SU-DHL-6 (cell line): ENCODE data around the gene LCP1.

Experiments
- H2AFZ ChIP-seq: fragments of 200-600 bp; sonication (generic); 2 replicates; pipeline ENCODE4 v1.6.1; 2014; ENCODE audit warnings: low read depth, mild to moderate bottlenecking, moderate library complexity, mixed read lengths, antibody characterized with exemption, low read length; ENCODE audit not compliant: severe bottlenecking
- H3F3A ChIP-seq: fragments of 200-600 bp; shearing (Covaris generic); 2 replicates; pipeline ENCODE4 v1.6.0; 2016; ENCODE audit warnings: antibody characterized with exemption, mild to moderate bottlenecking; ENCODE audit not compliant: insufficient read depth
- H3K27ac ChIP-seq: fragments of 200-600 bp; sonication (generic); 2 replicates; pipeline ENCODE4 v1.5.1; 2016; ENCODE audit warnings: low read depth, mild to moderate bottlenecking, low read length, moderate library complexity, mixed read lengths
- H3K27me3 ChIP-seq: fragments of 200-600 bp; sonication (generic), shearing (Covaris generic); 2 replicates; pipeline ENCODE4 v1.6.0; 2014; ENCODE audit warnings: mild to moderate bottlenecking, low read length
- H3K36me3 ChIP-seq: fragments of 200-600 bp; sonication (generic); 2 replicates; pipeline ENCODE4 v1.6.1; 2014; ENCODE audit warnings: mild to moderate bottlenecking, low read length, mixed read lengths
- H3K4me2 ChIP-seq: fragments of 300-600, 200-600 bp; shearing (Covaris generic), sonication (generic); 2 replicates; pipeline ENCODE4 v1.6.0; 2014; ENCODE audit warnings: low read length, low read depth, mild to moderate bottlenecking; ENCODE audit not compliant: poor library complexity, severe bottlenecking
- H3K4me3 ChIP-seq: fragments of 200-600 bp; sonication (generic); 2 replicates; pipeline ENCODE4 v1.5.1; 2014; ENCODE audit warnings: antibody characterized with exemption, low read length, mild to moderate bottlenecking, mixed read lengths; ENCODE audit not compliant: insufficient read depth, poor library complexity, severe bottlenecking
- H3K79me2 ChIP-seq: fragments of 200-600 bp; sonication (generic); 2 replicates; pipeline ENCODE4 v1.6.1; 2014; ENCODE audit warnings: mild to moderate bottlenecking, low read length, moderate library complexity; ENCODE audit not compliant: insufficient read depth
- H3K9ac ChIP-seq: fragments of 200-600 bp; sonication (generic); 2 replicates; pipeline ENCODE4 v1.7.0; 2014; ENCODE audit warnings: mild to moderate bottlenecking, low read length
- H3K9me2 ChIP-seq: fragments of 200-600 bp; sonication (generic); replicated peaks from 2 replicates; pipeline ENCODE4 v1.6.1; 2014; ENCODE audit warnings: low read length; ENCODE audit not compliant: insufficient read depth
- H3K9me3 ChIP-seq: fragments of 200-600 bp; sonication (generic); 2 replicates; pipeline ENCODE4 v1.6.1; 2014; ENCODE audit warnings: low read length, mixed read lengths; ENCODE audit not compliant: insufficient read depth
- H4K20me1 ChIP-seq: fragments of 200-600 bp; sonication (generic); 2 replicates; pipeline ENCODE4 v1.6.1; 2014; ENCODE audit warnings: low read depth, mild to moderate bottlenecking, antibody characterized with exemption, low read length, moderate library complexity, mixed read lengths
- CTCF ChIP-seq: fragments of 200-600 bp; sonication (generic); IDR thresholded peaks from one replicate; pipeline ENCODE4 v1.5.1; 2017; ENCODE audit warnings: antibody characterized with exemption, mild to moderate bottlenecking, low read length, moderate library complexity; ENCODE audit not compliant: insufficient read depth, poor library complexity, severe bottlenecking
- EZH2phosphoT487 ChIP-seq: fragments of 200-600 bp; sonication (generic), shearing (Covaris generic); conservative IDR thresholded peaks from 2 replicates; pipeline ENCODE4 v1.6.1; 2018; ENCODE audit warnings: mild to moderate bottlenecking, antibody characterized with exemption, low read length, moderate library complexity, mixed read lengths

Gene LCP1

GRCh38 chr13:46122304-46122703 lies 59.7 kb downstream of the LCP1 start:
- Histone ChIP-seq H3K79me2 (no peaks in the 10 kb centered on the region), H3F3A (peaks cover 41% of the 10 kb centered on the region), H4K20me1 (peaks cover 12% of the 10 kb centered on the region), H3K27me3 (no peaks in the 10 kb centered on the region), H3K9me3 (no peaks in the 10 kb centered on the region), H3K4me2 (no peak overlapping the region), H3K9me2 (no peaks in the 10 kb centered on the region), H3K4me3 (no peak overlapping the region), H3K9ac (no peak overlapping the region), H3K36me3 (peaks cover 12% of the 10 kb centered on the region), H3K27ac (no peak overlapping the region), H2AFZ (no peak overlapping the region)
- TF ChIP-seq EZH2phosphoT487, result no peak
- TF ChIP-seq CTCF, result no peak

DNA sequence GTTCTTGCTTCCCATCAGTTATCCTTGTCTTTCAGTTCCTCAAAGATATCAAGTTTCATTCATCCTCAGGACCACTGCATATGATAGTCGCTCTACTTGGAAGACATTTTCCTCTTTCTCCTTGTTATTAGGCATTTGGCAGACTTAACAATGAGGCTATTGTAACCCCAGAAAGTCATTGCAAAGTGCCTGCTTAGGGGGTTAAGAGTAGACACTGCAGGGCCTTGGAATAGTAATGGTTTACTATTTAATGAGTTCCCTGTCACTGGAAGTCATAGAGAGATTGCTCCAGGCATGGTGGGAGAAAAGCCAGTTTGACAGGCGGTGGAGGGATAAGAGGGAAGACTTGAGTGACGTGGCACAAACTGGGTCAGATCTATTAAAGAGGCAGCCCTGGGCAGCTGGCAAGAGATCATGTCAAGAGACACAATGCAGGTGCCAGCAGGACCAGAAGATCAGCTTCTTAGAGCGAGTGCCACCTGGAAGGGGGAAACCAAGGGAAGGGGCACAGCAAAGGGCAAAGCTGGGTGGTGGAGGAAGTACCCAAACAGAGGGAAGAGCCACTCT lies 60.3 kb downstream of the LCP1 start:
- Histone ChIP-seq H3K27me3 (no peaks in the 10 kb centered on the region), H3K9ac (no peak overlapping the region), H3K4me3 (no peak overlapping the region), H2AFZ (no peak overlapping the region), H3K9me2 (no peaks in the 10 kb centered on the region), H3K27ac (no peak overlapping the region), H3K36me3 (peaks cover 7% of the 10 kb centered on the region), H4K20me1 (peaks cover 9% of the 10 kb centered on the region), H3K9me3 (no peaks in the 10 kb centered on the region), H3K79me2 (no peaks in the 10 kb centered on the region), H3K4me2 (no peak overlapping the region), H3F3A (peaks cover 35% of the 10 kb centered on the region)
- TF ChIP-seq CTCF (no peak), EZH2phosphoT487 (no peak)

- no peak overlapping the region for H2AFZ ChIP-seq
- H3K9me2 ChIP-seq, result no peaks in the 10 kb centered on the region
- no peak overlapping the region for H3K27ac ChIP-seq
- peaks cover 6% of the 10 kb centered on the region for H4K20me1 ChIP-seq
- peaks cover 28% of the 10 kb centered on the region for H3F3A ChIP-seq
- no peaks in the 10 kb centered on the region for H3K9me3 ChIP-seq
- H3K36me3 ChIP-seq, result peaks cover 3% of the 10 kb centered on the region
- TF ChIP-seq EZH2phosphoT487, result no peak
- TF ChIP-seq CTCF, result no peak
- no peaks in the 10 kb centered on the region for H3K27me3 ChIP-seq
- H3K79me2 ChIP-seq, result no peaks in the 10 kb centered on the region
- no peak overlapping the region for H3K9ac ChIP-seq
- no peak overlapping the region for H3K4me2 ChIP-seq
- H3K4me3 ChIP-seq, result no peak overlapping the region
Observed at GRCh38 chr13:46121033-46121432, 60.9 kb downstream of the LCP1 start.
